Measurements from ENCODE around the gene GPR3. TPM values are rescaled to one million over a fixed set of nuclear protein-coding genes. Genes with fewer than 3 reads are reported as not detected.
A peak's percentile ranks its signal among the peaks of the same experiment; 100 is the strongest.

GPR3 gene
- total and polyA plus RNA-seq, 2 of the 13 experiments (the other 11 are each of a cell fraction or from before 2014, with no cell fraction given), result 1.00 to 2.6 TPM

GRCh38 chr1:27403065-27403726 lies 10.8 kb downstream of the GPR3 start:
- Histone ChIP-seq H3K9me3 (ENCODE audit: low read length) (no peaks in the 10 kb centered on the region), H3K4me2 (ENCODE audit: low read depth, low read length) (no peak overlapping the region), H3K4me1 (ENCODE audit: insufficient read depth, low read length) (no peaks in the 10 kb centered on the region), H3K27ac (ENCODE audit: extremely low read length, insufficient read depth, low read length) (no peak overlapping the region), H2AFZ (ENCODE audit: low read length) (no peak overlapping the region), H4K20me1 (ENCODE audit: insufficient read depth, low read length) (no peaks in the 10 kb centered on the region), H3K36me3 (replicated peaks in 1 of 2; ENCODE audit: control insufficient read depth in 1 of 2, insufficient read depth in 2 of 2, low read length in 2 of 2) (peaks cover 5 to 12% of the 10 kb centered on the region in 2 experiments; a peak in 3 of 5 replicates), H3K79me2 (ENCODE audit: insufficient read depth, low read length) (no peaks in the 10 kb centered on the region), H3K27me3 (ENCODE audit: control insufficient read depth in 1 of 2, insufficient read depth in 2 of 2, low read length in 2 of 2) (no peaks in the 10 kb centered on the region), H3K9ac (ENCODE audit: insufficient read depth, low read depth, low read length) (no peak overlapping the region), H3K4me3 (replicated peaks in 1 of 3; ENCODE audit: insufficient read depth in 1 of 3, low read depth in 2 of 3, low read length in 3 of 3) (no peak overlapping the region)
- in situ Hi-C loops (cut with HindIII; ENCODE audit: extremely low pct_ligation_motif_present, low pct_unique_long_range_greater_than_20kb) (no loop called here), intact Hi-C loops (cut with micrococcal nuclease; ENCODE audit: unreplicated experiment) (no loop called here)
- TF ChIP-seq NR3C1 (CRISPR knock-in tag; IDR thresholded peaks at IDR 0.05) (no peak), STAG1 (CRISPR knock-in tag; IDR thresholded peaks at IDR 0.05) (peak; percentile 18; the same call in 1 of the 2 replicates), AGO2 (optimal IDR thresholded peaks at IDR 0.05; ENCODE audit: low read depth, low read length) (peak; percentile 81)
- ChIA-PET CTCF (ENCODE audit: low intra/inter-chr PET ratio, low total read pairs) (interaction anchor here (1.5 kb wide), 1 partner anchor 202 kb away, joined by 3 read pairs; no protein-coding TSS in a partner anchor), POLR2A (no interaction called here)
- WGBS (ENCODE audit: low lambda C conversion rate), result 90% methylated on average over 19 of the region's 24 CpGs
- no TSS peak for BruUV-seq (replicated peaks)
- ATAC-seq (no peak), DNase-seq (ENCODE audit: low spot score) (no peak), FAIRE-seq (no peak)

GRCh38 chr1:27403931-27404330 lies 11.5 kb downstream of the GPR3 start:
- FAIRE-seq (no peak), DNase-seq (ENCODE audit: low spot score) (no peak), ATAC-seq (no peak)
- in situ Hi-C loops (cut with HindIII; ENCODE audit: extremely low pct_ligation_motif_present, low pct_unique_long_range_greater_than_20kb), result no loop called here
- no peak overlapping the region for H3K27ac ChIP-seq (ENCODE audit: extremely low read length, insufficient read depth, low read length)
- TF ChIP-seq ZNF562 (CRISPR knock-in tag; IDR thresholded peaks at IDR 0.05; ENCODE audit: borderline replicate concordance), result no peak
- no peak for TF ChIP-seq ELF3 (CRISPR knock-in tag; IDR thresholded peaks at IDR 0.05)
- no peak for TF ChIP-seq BATF2 (CRISPR knock-in tag; IDR thresholded peaks at IDR 0.05)
- no peak for TF ChIP-seq ZNF775 (CRISPR knock-in tag; IDR thresholded peaks at IDR 0.05; ENCODE audit: borderline replicate concordance)
- no peak for TF ChIP-seq MLX (CRISPR knock-in tag; IDR thresholded peaks at IDR 0.05)
- no peak for TF ChIP-seq ZNF567 (CRISPR knock-in tag; IDR thresholded peaks at IDR 0.05; ENCODE audit: borderline replicate concordance)
- TF ChIP-seq SAP130 (CRISPR knock-in tag; IDR thresholded peaks at IDR 0.05; ENCODE audit: low read depth), result no peak
- TF ChIP-seq RXRB (CRISPR knock-in tag; IDR thresholded peaks at IDR 0.05; ENCODE audit: borderline replicate concordance), result no peak
- no peak for TF ChIP-seq RFX5 (IDR thresholded peaks at IDR 0.05; ENCODE audit: low read depth, low read length)
- TF ChIP-seq ATRX (CRISPR knock-in tag; IDR thresholded peaks at IDR 0.05; ENCODE audit: borderline replicate concordance), result no peak
- TF ChIP-seq ZFP36L1 (CRISPR knock-in tag; IDR thresholded peaks at IDR 0.05), result no peak
- TF ChIP-seq ZNF678 (CRISPR knock-in tag; IDR thresholded peaks at IDR 0.05), result no peak
- no peak for TF ChIP-seq MIER3 (CRISPR knock-in tag; IDR thresholded peaks at IDR 0.05; ENCODE audit: borderline replicate concordance)
- TF ChIP-seq NBN (conservative IDR thresholded peaks at IDR 0.05), result no peak
- no peak for TF ChIP-seq KDM4B (CRISPR knock-in tag; IDR thresholded peaks at IDR 0.05)
- no peak for TF ChIP-seq KLF11 (CRISPR knock-in tag; IDR thresholded peaks at IDR 0.05)
- TF ChIP-seq MTA3 (CRISPR knock-in tag; IDR thresholded peaks at IDR 0.05), result no peak
- TF ChIP-seq ZNF75D (CRISPR knock-in tag; IDR thresholded peaks at IDR 0.05; ENCODE audit: borderline replicate concordance), result no peak
- no peak overlapping the region for H3K4me3 ChIP-seq (replicated peaks in 1 of 3; ENCODE audit: insufficient read depth in 1 of 3, low read depth in 2 of 3, low read length in 3 of 3)
- no peak overlapping the region for H3K9ac ChIP-seq (ENCODE audit: insufficient read depth, low read depth, low read length)
- no peaks in the 10 kb centered on the region for H3K4me1 ChIP-seq (ENCODE audit: insufficient read depth, low read length)
- H3K36me3 ChIP-seq (replicated peaks in 1 of 2; ENCODE audit: control insufficient read depth in 1 of 2, insufficient read depth in 2 of 2, low read length in 2 of 2), result peaks cover 7 to 19% of the 10 kb centered on the region in 2 experiments; a peak in 3 of 5 replicates
- H3K79me2 ChIP-seq (ENCODE audit: insufficient read depth, low read length), result no peaks in the 10 kb centered on the region
- ChIA-PET POLR2A (no interaction called here), CTCF (ENCODE audit: low intra/inter-chr PET ratio, low total read pairs) (no interaction called here)
- no TSS peak for BruUV-seq (replicated peaks)
- intact Hi-C loops (cut with micrococcal nuclease; ENCODE audit: unreplicated experiment), result no loop called here
- no peak overlapping the region for H2AFZ ChIP-seq (ENCODE audit: low read length)
- H3K9me3 ChIP-seq (ENCODE audit: low read length), result no peaks in the 10 kb centered on the region
- H3K4me2 ChIP-seq (ENCODE audit: low read depth, low read length), result no peak overlapping the region
- H4K20me1 ChIP-seq (ENCODE audit: insufficient read depth, low read length), result no peaks in the 10 kb centered on the region
- H3K27me3 ChIP-seq (ENCODE audit: control insufficient read depth in 1 of 2, insufficient read depth in 2 of 2, low read length in 2 of 2), result no peaks in the 10 kb centered on the region
